Neural progenitor cell (in vitro differentiated cells): Measurements from ENCODE around the gene PLXNB1.

ENCODE experiments used
- CTCF ChIP-seq: fragments of 200-600 bp; sonication (generic); IDR thresholded peaks from 2 replicates; pipeline ENCODE4 v1.5.1; 2017; ENCODE audit warnings: antibody characterized with exemption, mild to moderate bottlenecking
- EZH2 ChIP-seq: fragments of 200-600 bp; sonication (generic); IDR thresholded peaks from 2 replicates; pipeline ENCODE4 v1.6.1; 2017; ENCODE audit warnings: antibody characterized with exemption, mild to moderate bottlenecking, moderate library complexity
- EZH2phosphoT487 ChIP-seq: fragments of 200-600 bp; sonication (generic); IDR thresholded peaks from 2 replicates; pipeline ENCODE4 v1.6.1; 2017; ENCODE audit warnings: antibody characterized with exemption

GRCh38 chr3:48399387-48400172 lies 30.3 kb downstream of the PLXNB1 start:
- no peak for TF ChIP-seq CTCF
- TF ChIP-seq EZH2 = no peak
- no peak for TF ChIP-seq EZH2phosphoT487
